Sigmoid colon (tissue), 7 donors: Measurements from ENCODE around the gene PRKG1. TPM values are rescaled to one million over a fixed set of nuclear protein-coding genes. Genes with fewer than 3 reads are reported as not detected.

Experiments used
- DNase-seq: peaks from one replicate; pipeline ENCODE4 v3.0.0-alpha.2; 2019
- H3K27ac ChIP-seq, 4 donors: fragments of 200-600 bp; sonication (generic); one replicate each; pipeline ENCODE4 v1.5.1; 2016 to 2019; ENCODE audit warnings: mild to moderate bottlenecking in 1 of 4
- H3K27me3 ChIP-seq, 3 donors: fragments of 200-600 bp; sonication (generic); one replicate each; pipeline ENCODE4 v1.5.1; 2019; ENCODE audit warnings: mild to moderate bottlenecking in 1 of 3
- H3K36me3 ChIP-seq, 4 donors: fragments of 200-600 bp; sonication (generic); one replicate each; pipeline ENCODE4 v1.5.1; 2016 to 2019
- H3K4me1 ChIP-seq, 4 donors: fragments of 200-600 bp; sonication (generic); one replicate each; pipeline ENCODE4 v1.5.1; 2017 to 2019
- H3K4me3 ChIP-seq, 4 donors: fragments of 200-600 bp; sonication (generic); one replicate each; pipeline ENCODE4 v1.5.1; 2017 to 2019; ENCODE audit warnings: mild to moderate bottlenecking in 2 of 4, moderate library complexity in 1 of 4
- H3K9me3 ChIP-seq, 4 donors: fragments of 200-600 bp in 3 of 4; sonication (generic) in 3 of 4; one replicate each; pipeline versions ENCODE4 v1.5.1 to v1.6.1; 2013 to 2019
- EP300 ChIP-seq, 4 donors: sonication (generic); formaldehyde crosslinking; IDR thresholded peaks; one replicate each; pipeline ENCODE4 v1.6.1; 2017; ENCODE audit warnings: antibody characterized with exemption in 4 of 4
- POLR2A ChIP-seq, 2 donors: fragments of 450-650 bp; IDR thresholded peaks; one replicate each; pipeline ENCODE4 v1.6.1; 2016; ENCODE audit warnings: antibody characterized with exemption in 2 of 2, mild to moderate bottlenecking in 2 of 2, moderate library complexity in 2 of 2
- POLR2AphosphoS5 ChIP-seq, 4 donors: sonication (generic); formaldehyde crosslinking; IDR thresholded peaks; one replicate each; pipeline ENCODE4 v1.6.1; 2017; ENCODE audit warnings: antibody characterized with exemption in 4 of 4
- WGBS, 2 donors: extraction: QIAGEN DNeasy Blood & Tissue Kit; methylation state at CpG; one replicate each; pipeline ENCODE4 v1.1.7; 2013; 5-methylcytosine and 5-hydroxymethylcytosine counted together
- intact Hi-C: fragments of 100-400 bp; cut with DNase I; formaldehyde crosslinking; loops from one replicate; pipeline ENCODE4 v1.15.1; 2023
- polyA plus RNA-seq, 3 donors: library from polyadenylated mRNA; stranded (reverse); fragments of 200-250 nt; gene quantifications; one replicate each; pipeline ENCODE4 v1.2.3, GENCODE V29; 2013
- total RNA-seq, 4 donors: library from RNA; depleted of rRNA; stranded (reverse); fragments of >200 nt; gene quantifications; one replicate each; pipeline ENCODE4 v1.1.0, GENCODE V29; 2016
- TF ChIP-seq, protein P1 (sequence below), 4 experiments: fragments of 450-650 bp in 3 of 4; fragments of 200-600 bp in 1 of 4; IDR thresholded peaks; one replicate each; pipeline ENCODE4 v1.5.1; 2016 to 2019; ENCODE audit warnings: antibody characterized with exemption in 4 of 4, mild to moderate bottlenecking in 3 of 4, moderate library complexity in 2 of 4
- donor health status: healthy with polysubstance abuse.
- donor health status: Bipolar disorder and iron deficiency.
- donor health status: healthy.

Gene PRKG1
- total and polyA plus RNA-seq, 7 donors: 3.7 to 92.9 (median 60.2) TPM

DNA sequence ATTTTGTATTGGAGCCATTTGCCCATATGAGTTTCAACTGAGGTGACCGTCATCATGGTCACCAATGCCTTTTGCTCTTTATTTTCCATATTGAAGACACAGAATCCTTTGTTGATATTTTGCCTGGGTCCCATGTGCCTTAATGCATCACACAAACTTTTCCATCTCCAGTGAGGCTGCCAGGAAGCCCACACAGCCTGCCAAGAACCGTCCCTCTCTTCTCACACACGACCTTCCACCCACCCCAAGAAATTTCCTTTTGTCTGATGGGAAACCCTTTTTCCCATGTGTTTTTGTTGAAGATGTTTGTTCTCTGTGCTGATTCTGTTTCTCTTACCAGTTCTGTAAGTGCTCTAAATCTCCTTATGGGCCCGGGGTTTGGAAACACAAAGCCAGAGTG is 456.3 kb downstream of the PRKG1 start:
- 72 to 80% methylated on average over 4 of the region's 4 CpGs for WGBS, 2 donors
- no peak overlapping the region for H3K4me3 ChIP-seq
- no peak for DNase-seq
- TF ChIP-seq, protein P1, sequence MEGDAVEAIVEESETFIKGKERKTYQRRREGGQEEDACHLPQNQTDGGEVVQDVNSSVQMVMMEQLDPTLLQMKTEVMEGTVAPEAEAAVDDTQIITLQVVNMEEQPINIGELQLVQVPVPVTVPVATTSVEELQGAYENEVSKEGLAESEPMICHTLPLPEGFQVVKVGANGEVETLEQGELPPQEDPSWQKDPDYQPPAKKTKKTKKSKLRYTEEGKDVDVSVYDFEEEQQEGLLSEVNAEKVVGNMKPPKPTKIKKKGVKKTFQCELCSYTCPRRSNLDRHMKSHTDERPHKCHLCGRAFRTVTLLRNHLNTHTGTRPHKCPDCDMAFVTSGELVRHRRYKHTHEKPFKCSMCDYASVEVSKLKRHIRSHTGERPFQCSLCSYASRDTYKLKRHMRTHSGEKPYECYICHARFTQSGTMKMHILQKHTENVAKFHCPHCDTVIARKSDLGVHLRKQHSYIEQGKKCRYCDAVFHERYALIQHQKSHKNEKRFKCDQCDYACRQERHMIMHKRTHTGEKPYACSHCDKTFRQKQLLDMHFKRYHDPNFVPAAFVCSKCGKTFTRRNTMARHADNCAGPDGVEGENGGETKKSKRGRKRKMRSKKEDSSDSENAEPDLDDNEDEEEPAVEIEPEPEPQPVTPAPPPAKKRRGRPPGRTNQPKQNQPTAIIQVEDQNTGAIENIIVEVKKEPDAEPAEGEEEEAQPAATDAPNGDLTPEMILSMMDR (IDR thresholded peaks at IDR 0.05): no peak
- TF ChIP-seq POLR2AphosphoS5 (IDR thresholded peaks at IDR 0.05) (no peak), POLR2A (IDR thresholded peaks at IDR 0.05) (no peak), EP300 (IDR thresholded peaks at IDR 0.05) (no peak)
- intact Hi-C loops: no loop called here
- no peaks in the 10 kb centered on the region for H3K27me3 ChIP-seq
- H3K36me3 ChIP-seq: no peaks in the 10 kb centered on the region
- no peak overlapping the region for H3K27ac ChIP-seq
- peaks cover 0 to 10% (median 0%) of the 10 kb centered on the region in 4 donors for H3K4me1 ChIP-seq
- H3K9me3 ChIP-seq: no peaks in the 10 kb centered on the region

DNA sequence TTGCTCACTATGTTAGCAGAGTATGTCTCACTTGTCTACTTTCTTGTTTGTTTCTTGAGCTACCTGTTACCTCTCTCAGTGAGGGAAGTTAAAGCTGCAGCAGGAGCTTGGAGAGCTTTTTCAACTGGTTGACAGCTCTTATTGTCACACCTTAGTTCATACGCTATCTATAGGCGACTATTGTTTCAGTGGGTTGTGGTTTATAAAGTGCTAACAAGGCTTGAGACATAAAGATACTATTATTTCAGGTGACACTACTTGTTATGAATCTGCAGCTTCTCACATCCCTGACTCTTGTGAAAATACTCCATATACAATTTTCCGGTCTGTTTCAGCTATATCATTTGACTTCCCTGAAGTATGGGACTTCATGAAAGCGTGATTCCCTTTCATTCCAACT is 457.8 kb downstream of the PRKG1 start:
- no peak for DNase-seq
- Histone ChIP-seq H3K9me3 (no peaks in the 10 kb centered on the region), H3K36me3 (no peaks in the 10 kb centered on the region), H3K27ac (no peak overlapping the region), H3K4me1 (peaks cover 0 to 10% (median 0%) of the 10 kb centered on the region in 4 donors), H3K4me3 (no peak overlapping the region), H3K27me3 (no peaks in the 10 kb centered on the region)
- 92 to 95% methylated on average over 4 of the region's 4 CpGs for WGBS, 2 donors
- intact Hi-C loops: no loop called here
- TF ChIP-seq POLR2A (IDR thresholded peaks at IDR 0.05) (no peak), POLR2AphosphoS5 (IDR thresholded peaks at IDR 0.05) (no peak), EP300 (IDR thresholded peaks at IDR 0.05) (no peak)
- TF ChIP-seq, protein P1 (IDR thresholded peaks at IDR 0.05): no peak

DNA sequence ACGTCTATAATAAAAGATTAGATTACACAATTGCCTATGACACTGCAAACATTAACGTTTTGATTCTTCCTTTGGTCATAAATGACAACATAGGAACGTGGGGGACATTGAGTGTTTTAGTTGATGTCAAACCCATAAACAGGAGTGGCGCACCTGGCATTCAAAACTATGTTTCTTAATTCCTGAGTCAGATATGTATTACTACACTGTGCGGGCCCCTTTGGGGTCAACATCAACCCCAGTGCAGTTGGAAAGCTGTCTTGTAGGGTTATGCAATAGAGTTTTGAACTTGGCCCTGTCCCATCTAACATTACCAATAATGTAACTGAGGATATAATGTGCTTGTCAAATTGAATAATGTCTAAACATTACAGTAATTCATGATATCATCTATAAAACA is 468.6 kb downstream of the PRKG1 start:
- H3K4me3 ChIP-seq: no peak overlapping the region
- intact Hi-C loops: no loop called here
- no peaks in the 10 kb centered on the region for H3K36me3 ChIP-seq
- no peak for DNase-seq
- peaks cover 0 to 4% (median 2%) of the 10 kb centered on the region in 4 donors for H3K4me1 ChIP-seq
- TF ChIP-seq POLR2AphosphoS5 (IDR thresholded peaks at IDR 0.05): no peak
- TF ChIP-seq, protein P1 (IDR thresholded peaks at IDR 0.05): no peak
- TF ChIP-seq EP300 (IDR thresholded peaks at IDR 0.05): no peak
- no peak for TF ChIP-seq POLR2A (IDR thresholded peaks at IDR 0.05)
- no peak overlapping the region for H3K27ac ChIP-seq
- H3K27me3 ChIP-seq: no peaks in the 10 kb centered on the region
- 52 to 74% methylated on average over 5 of the region's 5 CpGs for WGBS, 2 donors
- no peaks in the 10 kb centered on the region for H3K9me3 ChIP-seq

DNA sequence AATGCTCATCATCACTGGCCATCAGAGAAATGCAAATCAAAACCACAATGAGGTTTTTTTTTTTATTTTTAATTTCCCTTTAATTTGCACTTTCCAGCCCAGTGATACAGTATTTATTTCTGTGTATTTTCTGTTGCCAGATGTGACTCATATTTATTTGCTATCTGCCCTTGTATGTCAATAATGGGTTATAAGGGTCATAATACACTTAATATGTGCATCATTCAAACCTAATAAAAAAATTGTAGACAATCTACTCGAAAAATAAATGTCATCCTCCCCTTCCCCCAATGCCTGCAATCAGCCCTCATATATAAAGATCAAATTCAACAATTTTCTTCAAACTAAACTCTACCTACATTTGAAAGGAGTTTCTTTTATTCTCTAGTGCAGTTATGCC is 470.6 kb downstream of the PRKG1 start:
- DNase-seq: no peak
- peaks cover 0 to 14% (median 11%) of the 10 kb centered on the region in 4 donors for H3K4me1 ChIP-seq
- no peaks in the 10 kb centered on the region for H3K27me3 ChIP-seq
- no peak overlapping the region for H3K4me3 ChIP-seq
- H3K27ac ChIP-seq: no peak overlapping the region
- TF ChIP-seq POLR2A (IDR thresholded peaks at IDR 0.05) (no peak), POLR2AphosphoS5 (IDR thresholded peaks at IDR 0.05) (no peak), EP300 (IDR thresholded peaks at IDR 0.05) (no peak)
- TF ChIP-seq, protein P1 (IDR thresholded peaks at IDR 0.05): no peak
- WGBS, 2 donors: 53 to 70% methylated on average over 1 of the region's 1 CpG
- H3K36me3 ChIP-seq: no peaks in the 10 kb centered on the region
- intact Hi-C loops: no loop called here
- no peaks in the 10 kb centered on the region for H3K9me3 ChIP-seq

DNA sequence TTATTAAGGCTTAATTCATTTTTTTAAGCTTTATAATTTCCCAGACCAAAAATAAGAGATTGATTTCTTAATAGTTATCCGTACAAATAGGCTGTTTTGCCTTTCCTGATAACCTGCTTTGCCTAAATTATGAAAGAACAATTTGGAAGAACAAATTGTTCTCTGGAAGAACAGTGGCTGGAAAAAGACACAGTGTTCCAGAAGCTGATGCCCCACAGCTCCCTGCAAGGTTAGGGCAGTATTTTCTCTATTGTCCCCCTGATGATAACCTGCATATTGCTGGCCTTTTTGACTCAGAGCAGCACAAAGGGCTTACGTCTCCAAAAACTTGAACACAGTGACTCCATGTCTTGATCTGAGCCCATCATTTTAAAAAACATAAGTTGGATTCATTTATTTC is 473.7 kb downstream of the PRKG1 start:
- H3K4me1 ChIP-seq: peaks cover 0 to 21% (median 17%) of the 10 kb centered on the region in 4 donors
- no peaks in the 10 kb centered on the region for H3K27me3 ChIP-seq
- H3K27ac ChIP-seq: peak overlapping the region in 2 of 4 donors; percentile 20 to 55
- H3K36me3 ChIP-seq: no peaks in the 10 kb centered on the region
- TF ChIP-seq POLR2AphosphoS5 (IDR thresholded peaks at IDR 0.05) (peak; percentile 43 to 75 (median 56)), EP300 (IDR thresholded peaks at IDR 0.05) (peak; percentile 14 to 92 (median 58)), POLR2A (IDR thresholded peaks at IDR 0.05) (no peak)
- TF ChIP-seq, protein P1 (IDR thresholded peaks at IDR 0.05): no peak
- intact Hi-C loops: no loop called here
- WGBS, 2 donors: 48 to 49% methylated on average over 2 of the region's 2 CpGs
- H3K4me3 ChIP-seq: no peak overlapping the region
- DNase-seq: no peak
- no peaks in the 10 kb centered on the region for H3K9me3 ChIP-seq
